GM19452 (cell line): ENCODE measurements around the gene SLC8A2.
"Not testable (repeated sequence)": the region's sequence is repeated elsewhere in the genome, so short reads cannot be mapped to it uniquely, and the experiment has no call there.

Experiments
- ATAC-seq: cut with Tn5 transposase; IDR thresholded peaks from one replicate; pipeline ENCODE4 v1.9.1; 2021; ENCODE audit not compliant: unreplicated experiment

The SLC8A2 gene

DNA sequence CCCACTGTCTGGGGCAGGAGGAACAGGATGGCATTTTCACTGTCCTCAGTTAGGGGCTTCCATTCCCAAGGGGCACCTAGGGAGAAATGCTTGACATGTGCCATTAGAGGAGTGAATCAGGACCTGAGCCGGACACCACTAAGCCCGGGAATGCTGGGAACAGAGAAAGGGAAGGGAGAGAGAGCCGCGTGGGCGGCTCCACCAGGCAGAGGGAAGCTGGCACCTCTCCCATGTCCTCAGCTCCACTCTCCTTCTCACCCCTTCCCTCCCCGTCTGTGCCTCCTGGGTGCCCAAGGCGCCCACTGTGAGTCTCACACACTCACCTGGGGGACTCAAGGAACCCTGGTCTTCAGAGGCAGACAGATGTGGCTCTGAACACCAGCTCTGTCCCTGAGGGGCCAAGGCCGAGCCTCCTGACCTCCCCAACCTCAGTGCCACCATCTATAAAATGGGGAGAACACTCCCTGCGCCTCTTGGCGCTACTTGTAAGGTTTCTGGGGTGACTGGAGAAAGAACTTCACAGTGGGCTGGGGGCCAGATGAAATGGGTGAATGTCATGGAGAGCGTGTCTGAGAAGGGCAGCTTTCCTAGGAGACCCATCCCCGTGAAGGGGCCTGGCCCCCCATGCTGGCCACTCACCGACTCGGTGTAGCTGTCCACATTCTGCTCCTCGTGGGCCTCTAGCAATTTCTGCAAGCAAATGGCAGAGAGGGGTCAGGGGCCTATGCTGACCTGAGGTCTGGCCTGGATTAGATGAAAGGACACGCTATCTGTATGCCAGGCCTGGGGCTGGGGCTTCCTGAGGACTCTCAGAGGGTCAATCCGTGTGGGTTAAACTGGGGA lies 17.6 kb upstream of the SLC8A2 start:
- no peak for ATAC-seq

GRCh38 chr19:47487551-47488515 lies 16.1 kb upstream of the SLC8A2 start:
- ATAC-seq, result no peak

DNA sequence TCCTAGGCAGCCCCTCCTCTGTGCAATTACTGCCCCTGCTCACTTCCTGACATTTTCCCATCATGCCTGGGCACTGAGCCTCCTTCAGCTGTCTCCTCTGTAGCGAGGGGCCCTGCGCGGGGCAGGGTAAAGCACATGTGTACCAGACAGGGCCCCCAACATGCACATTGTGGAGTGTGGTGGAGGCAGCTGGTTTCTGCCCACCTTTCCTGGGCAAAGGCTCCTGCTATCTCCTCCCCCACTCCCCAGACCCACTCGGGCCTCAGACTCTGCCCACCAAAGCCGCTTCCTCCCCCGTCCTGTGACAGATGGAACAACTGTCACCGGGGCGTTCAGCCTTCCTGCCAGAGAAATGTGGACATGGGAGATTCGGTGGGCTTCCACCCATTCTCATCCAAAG lies 15.2 kb upstream of the SLC8A2 start:
- no peak for ATAC-seq

DNA sequence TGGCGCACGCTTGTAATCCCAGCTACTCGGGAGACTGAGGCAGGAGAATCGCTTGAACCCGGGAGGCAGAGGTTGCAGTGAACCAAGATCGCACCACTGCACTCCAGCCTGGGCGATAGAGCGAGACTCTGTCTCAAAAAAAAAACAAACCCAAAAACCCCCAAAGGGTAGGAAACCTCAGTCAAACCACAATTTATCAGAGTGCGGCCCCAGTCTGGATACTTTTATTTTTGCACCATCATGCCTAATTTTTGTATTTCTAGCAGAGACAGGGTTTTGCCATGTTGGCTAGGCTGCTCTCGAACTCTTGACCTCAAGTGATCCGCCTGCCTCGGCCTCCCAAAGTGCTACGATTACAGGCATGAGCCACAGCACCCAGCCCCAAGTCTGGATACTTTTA lies 14.5 kb upstream of the SLC8A2 start:
- not testable (repeated sequence) for ATAC-seq

- no peak for ATAC-seq
Observed at GRCh38 chr19:47485210-47485609, 13.5 kb upstream of the SLC8A2 start.

DNA sequence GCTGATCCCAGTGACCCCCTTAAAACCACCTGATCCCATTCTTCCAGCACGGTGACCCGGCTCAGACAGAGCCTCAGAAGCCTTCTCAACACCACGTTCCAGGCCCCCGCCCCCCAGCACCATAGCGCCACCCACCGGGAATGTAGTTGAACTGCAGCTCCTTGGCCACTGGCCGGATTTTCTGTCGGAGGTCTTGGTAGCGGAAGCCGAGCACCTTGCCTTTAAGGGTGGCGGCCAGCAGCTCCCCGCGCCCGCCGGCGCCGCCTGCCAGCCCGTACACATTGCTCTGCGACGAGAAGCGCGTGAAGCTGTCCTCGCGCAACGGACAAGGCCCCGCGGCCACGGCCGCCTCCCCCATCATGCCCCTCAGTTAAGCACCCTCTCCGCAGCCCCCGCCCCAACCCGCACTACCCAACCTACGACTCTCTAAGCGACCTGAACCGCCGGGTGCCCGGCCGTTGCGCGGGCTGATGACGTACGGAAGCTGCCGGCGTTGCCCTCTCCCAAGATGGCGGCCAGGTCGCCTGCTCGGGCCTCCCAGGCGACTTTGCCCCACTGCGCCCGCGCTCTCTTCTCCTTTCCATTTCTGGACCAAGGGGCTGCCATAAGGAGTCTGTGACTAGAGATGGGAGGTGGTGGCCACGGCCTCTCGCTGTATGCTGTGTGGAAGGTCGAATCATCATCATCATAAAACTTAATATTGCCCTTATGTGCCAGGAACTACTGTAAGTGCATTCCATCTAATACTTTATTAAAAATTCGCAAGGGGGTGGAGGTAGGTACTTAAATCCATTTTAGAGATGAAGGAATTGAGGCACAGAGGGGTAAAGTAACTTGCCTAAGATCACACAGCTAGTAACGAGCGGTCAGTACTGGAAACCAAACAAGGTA lies 12.4 kb upstream of the SLC8A2 start, which contains the start of gene KPTN:
TSS of gene KPTN (minus strand) at position 420 of the 891 bp plus-strand sequence. CDS start at position 361, 59 bp downstream.
- peak; percentile 70 for ATAC-seq

DNA sequence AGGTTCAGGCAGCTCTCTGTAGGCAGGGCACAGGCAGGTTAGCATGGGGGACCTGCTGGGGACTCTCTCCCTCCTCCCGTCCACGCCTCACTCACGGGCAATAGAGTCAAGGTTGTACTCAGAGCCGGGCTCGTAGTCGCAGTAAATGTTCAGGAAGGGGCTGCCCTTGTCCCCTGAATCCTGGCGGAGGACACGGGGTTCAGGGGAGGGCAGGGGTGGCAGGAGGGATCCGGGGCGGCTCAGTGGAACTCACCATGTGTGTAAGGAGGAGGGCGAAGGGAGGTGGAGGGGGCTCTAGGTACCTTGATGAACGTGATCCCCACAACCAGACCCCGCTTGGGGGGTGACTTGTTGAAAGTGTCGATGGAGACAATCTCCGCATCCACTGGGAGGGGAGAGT lies 11.5 kb upstream of the SLC8A2 start:
- ATAC-seq, result no peak

DNA sequence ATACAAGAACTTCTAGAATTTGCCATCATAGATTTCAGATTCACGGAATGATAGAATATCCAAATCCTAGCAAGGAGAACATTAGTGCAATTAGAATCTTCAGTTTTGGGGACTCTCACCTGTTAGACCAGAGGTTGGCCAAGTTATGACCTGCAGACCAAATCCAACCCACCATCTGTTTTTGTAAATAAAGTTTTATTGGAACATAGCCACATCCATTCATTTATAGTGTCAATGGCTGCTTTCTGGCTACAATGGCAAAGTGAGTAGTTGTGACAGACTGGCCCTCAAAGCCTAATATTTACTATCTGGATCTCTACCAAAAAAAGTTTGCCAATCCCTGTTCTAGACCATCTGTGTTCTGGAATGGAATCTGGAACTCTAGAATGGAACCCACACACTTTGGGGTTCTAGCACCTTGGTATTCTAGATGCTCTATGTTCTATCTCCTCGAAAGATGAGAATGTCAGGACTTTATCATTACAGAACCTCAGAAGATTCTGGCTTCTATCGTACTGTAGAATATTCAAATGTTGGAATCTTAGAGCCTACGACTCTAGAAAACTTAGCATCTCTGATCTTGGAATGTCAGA lies 9.9 kb upstream of the SLC8A2 start:
- ATAC-seq, result no peak

- ATAC-seq, result no peak
Observed at GRCh38 chr19:47480658-47481057, 9.0 kb upstream of the SLC8A2 start.

- ATAC-seq, result no peak
Observed at GRCh38 chr19:47479701-47480503, 8.2 kb upstream of the SLC8A2 start.

DNA sequence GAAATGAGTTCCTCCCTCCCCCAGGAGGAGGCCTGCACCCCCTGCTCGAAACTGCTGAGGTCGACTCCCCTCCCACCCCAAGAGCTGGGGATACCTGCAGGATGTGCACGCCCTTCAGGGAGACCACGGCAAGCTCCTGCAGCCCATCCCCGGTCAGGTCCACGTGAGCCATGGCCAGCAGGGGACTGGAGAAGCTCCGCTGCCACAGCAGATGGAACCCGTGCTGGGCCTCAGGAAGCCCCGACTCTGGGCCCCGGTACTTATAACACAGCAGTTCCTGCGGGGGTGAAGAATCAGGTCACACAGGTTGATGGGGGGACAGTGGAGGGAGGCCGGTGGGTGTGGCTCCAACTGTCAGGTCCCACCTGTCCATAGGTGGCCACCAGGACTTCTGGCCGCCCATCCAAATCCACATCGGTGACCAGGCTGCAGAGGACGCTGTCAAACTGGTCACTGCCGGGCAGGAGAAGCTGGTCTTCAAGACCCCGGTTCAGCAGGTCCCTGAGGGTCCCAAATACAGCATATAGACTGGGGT lies 4.8 kb upstream of the SLC8A2 start:
- ATAC-seq, result no peak

DNA sequence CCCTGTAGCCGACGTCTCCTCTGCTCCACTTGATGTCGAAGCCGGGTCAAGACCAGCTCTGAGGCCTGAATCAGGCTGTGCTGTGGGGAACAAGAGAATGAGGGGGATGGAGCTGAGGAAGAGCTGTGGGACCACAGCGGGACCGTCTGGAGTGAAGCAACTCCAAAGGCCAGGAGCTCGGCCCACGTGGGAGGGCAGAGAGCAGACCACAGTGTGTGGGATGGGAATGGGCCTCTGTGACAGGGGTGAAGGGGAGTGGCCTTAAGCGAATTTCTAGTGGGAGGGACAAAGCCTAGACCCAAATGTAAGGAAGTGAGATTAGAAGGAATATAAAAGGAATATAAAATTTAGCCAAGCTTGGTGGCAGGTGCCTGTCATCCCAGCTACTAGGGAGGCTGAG lies 3.8 kb upstream of the SLC8A2 start:
- ATAC-seq, result no peak

DNA sequence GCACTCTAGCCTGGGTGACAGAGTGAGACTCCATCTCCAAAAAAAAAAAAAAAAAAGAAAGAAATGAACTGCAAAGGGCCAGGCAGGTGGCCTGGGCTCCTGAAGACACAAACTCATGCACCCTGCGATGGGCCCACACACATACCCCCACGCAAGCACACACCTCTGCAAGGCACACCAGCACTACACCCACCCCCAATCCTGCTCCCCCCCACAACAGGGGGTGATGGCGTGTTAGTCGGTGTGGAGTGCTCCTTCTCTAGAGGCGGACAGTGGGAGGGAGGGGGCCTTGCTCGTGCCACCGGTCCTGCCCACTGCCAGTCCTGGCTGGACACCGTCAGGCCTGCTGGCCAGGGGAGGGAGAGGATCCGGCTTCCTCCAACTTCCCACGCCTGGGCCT lies 1.6 kb upstream of the SLC8A2 start:
- ATAC-seq, result no peak

GRCh38 chr19:47471381-47471732 lies 336 bp downstream of the SLC8A2 start:
- ATAC-seq, result no peak

- no peak for ATAC-seq
Observed at GRCh38 chr19:47470447-47471195, 1.1 kb downstream of the SLC8A2 start.

- no peak for ATAC-seq
Observed at GRCh38 chr19:47469719-47470118, 2.0 kb downstream of the SLC8A2 start.

- ATAC-seq, result no peak
Observed at GRCh38 chr19:47469363-47469700, 2.4 kb downstream of the SLC8A2 start.

DNA sequence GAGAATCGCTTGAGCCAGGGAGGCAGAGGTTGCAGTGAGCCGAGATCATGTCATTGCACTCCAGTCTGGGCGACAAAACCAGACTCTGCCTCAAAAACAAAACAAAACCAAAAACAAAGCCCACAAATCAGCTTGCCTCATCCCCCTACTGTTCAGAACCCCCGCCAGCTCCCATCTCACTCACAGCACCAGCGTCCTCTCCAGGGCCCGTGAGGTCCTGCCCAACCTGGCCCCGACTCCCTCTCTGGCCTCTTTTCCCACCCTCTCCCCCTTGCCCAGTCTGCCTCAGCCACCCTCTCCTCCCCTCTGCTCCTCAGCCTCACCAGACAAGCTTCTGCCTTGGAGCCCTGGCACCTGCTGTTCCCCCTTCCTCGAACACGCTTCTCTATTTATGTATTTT lies 3.8 kb downstream of the SLC8A2 start:
- no peak for ATAC-seq

DNA sequence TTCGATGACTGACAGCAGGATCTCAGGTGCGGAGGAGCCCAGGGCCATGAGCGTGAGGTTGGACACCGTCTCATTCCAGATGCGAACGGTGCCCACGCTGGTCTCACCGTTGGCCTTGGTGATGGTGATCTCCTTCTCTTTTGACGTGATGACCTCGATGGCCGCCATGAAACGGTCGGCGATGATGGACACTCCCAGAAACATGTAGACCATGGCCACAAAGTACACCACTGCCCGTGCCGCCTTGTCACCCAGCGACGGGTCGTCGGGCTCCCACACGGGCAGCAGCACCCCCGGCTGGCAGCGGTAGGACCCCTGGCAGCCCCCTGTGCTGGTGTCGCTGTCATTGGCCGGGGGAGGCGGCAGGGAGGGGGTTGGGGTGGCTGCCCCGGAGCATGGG lies 5.7 kb downstream of the SLC8A2 start:
- ATAC-seq, result no peak
